GM12878 (cell line): ENCODE data around the gene EXOC8. TPM values are rescaled to one million over a fixed set of nuclear protein-coding genes. Genes with fewer than 3 reads are reported as not detected.

Experiments used
- ATAC-seq: fragments of 200-7000 bp; cut with Tn5 transposase; 3 replicates; pipeline ENCODE4 v1.9.1; 2020; ENCODE audit warnings: mild to moderate bottlenecking, moderate library complexity
- BruUV-seq: library from RNA; stranded (reverse); fragments of 400-500 nt; replicated peaks from 2 replicates; lab custom pipeline; 2021; lab: Mats Ljungman, UMichigan
- CTCF ChIA-PET: fragments of 300-600 bp; sonication (Branson Sonifier 250); formaldehyde crosslinking; extraction: SDS; loops from one replicate; lab custom pipeline; 2021; ENCODE audit warnings: inconsistent platforms; lab: Yijun Ruan, JAX
- POLR2A ChIA-PET: fragments of 350-600 bp; formaldehyde crosslinking; extraction: SDS; loops from one replicate; lab custom pipeline; 2021; ENCODE audit warnings: inconsistent platforms; lab: Charles Lee
- RAD21 ChIA-PET: fragments of 300-600 bp; sonication (Branson Sonifier 250); formaldehyde crosslinking; loops from one replicate; lab custom pipeline; 2023; ENCODE audit warnings: antibody characterized with exemption; ENCODE audit not compliant: unreplicated experiment; lab: Charles Lee
- SMC1A ChIA-PET: fragments of 300-600 bp; sonication (Branson Sonifier 250); formaldehyde crosslinking; loops from one replicate; lab custom pipeline; 2023; ENCODE audit not compliant: unreplicated experiment, uncharacterized antibody; lab: Charles Lee
- DNase-seq: peaks from one replicate; pipeline ENCODE4 v3.0.0-alpha.2; 2011; ENCODE audit warnings: low read depth, low spot score
- FAIRE-seq: peaks from 3 replicates; lab custom pipeline; 2011; peaks lifted over from hg19 to GRCh38; lab: Jason Lieb, UNC
- H2AFZ ChIP-seq: 2 replicates; pipeline ENCODE4 v1.6.0; 2011; ENCODE audit warnings: low read depth, low read length, control low read depth; ENCODE audit not compliant: control insufficient read depth
- H3K27ac ChIP-seq: 2 replicates; pipeline ENCODE4 v1.5.1; 2011; ENCODE audit warnings: control low read depth; ENCODE audit not compliant: control insufficient read depth, insufficient read depth
- H3K27me3 ChIP-seq, 2 experiments: replicated peaks in 1 of 2; 2 replicates each; pipeline versions ENCODE4 v1.6.0 to v1.6.1; 2011; ENCODE audit warnings: low read length in 1 of 2; ENCODE audit not compliant: control insufficient read depth in 2 of 2, insufficient read depth in 2 of 2
- H3K36me3 ChIP-seq, 2 experiments: 2 replicates each; pipeline ENCODE4 v1.5.1; 2011; ENCODE audit warnings: low read length in 1 of 2; ENCODE audit not compliant: control insufficient read depth in 2 of 2, insufficient read depth in 2 of 2
- H3K4me1 ChIP-seq: 2 replicates; pipeline ENCODE4 v1.6.1; 2011; ENCODE audit warnings: mild to moderate bottlenecking, low read length, moderate library complexity, mixed read lengths; ENCODE audit not compliant: control insufficient read depth, insufficient read depth
- H3K4me2 ChIP-seq: 2 replicates; pipeline ENCODE4 v1.6.0; 2011; ENCODE audit warnings: control low read depth; ENCODE audit not compliant: control insufficient read depth, insufficient read depth
- H3K4me3 ChIP-seq: fragments of 200-600 bp; sonication (generic); 2 replicates; pipeline ENCODE4 v1.5.1; 2016
- H3K79me2 ChIP-seq: 2 replicates; pipeline ENCODE4 v1.6.0; 2011; ENCODE audit warnings: low read length; ENCODE audit not compliant: control insufficient read depth, insufficient read depth
- H3K9ac ChIP-seq: 2 replicates; pipeline ENCODE4 v1.8.0; 2011; ENCODE audit warnings: low read length, control low read depth, mixed read lengths; ENCODE audit not compliant: control insufficient read depth, insufficient read depth
- H3K9me3 ChIP-seq: replicated peaks from 3 replicates; pipeline ENCODE4 v1.5.1; 2011; ENCODE audit warnings: mild to moderate bottlenecking, low read length; ENCODE audit not compliant: control insufficient read depth, insufficient read depth
- H4K20me1 ChIP-seq: 2 replicates; pipeline ENCODE4 v1.6.0; 2011; ENCODE audit not compliant: control insufficient read depth, insufficient read depth
- ASH2L ChIP-seq: fragments of 300-600, 200-600 bp; sonication (generic); IDR thresholded peaks from 2 replicates; pipeline ENCODE4 v1.6.1; 2017; ENCODE audit warnings: low read depth, mild to moderate bottlenecking, borderline replicate concordance
- BCL3 ChIP-seq: IDR thresholded peaks from 2 replicates; pipeline ENCODE4 v1.6.1; 2011; ENCODE audit warnings: borderline replicate concordance, low read depth, mild to moderate bottlenecking, moderate library complexity, low read length; ENCODE audit not compliant: insufficient read depth, poor library complexity, severe bottlenecking
- BMI1 ChIP-seq: fragments of 450-650 bp; IDR thresholded peaks from 2 replicates; pipeline ENCODE4 v1.6.1; 2016; ENCODE audit warnings: mild to moderate bottlenecking, moderate library complexity, borderline replicate concordance
- BRCA1 ChIP-seq: IDR thresholded peaks from 2 replicates; pipeline ENCODE4 v1.6.1; 2011; ENCODE audit warnings: low read depth, low read length, improper control_type of control experiment
- CREB1 ChIP-seq: IDR thresholded peaks from 2 replicates; pipeline ENCODE4 v1.6.1; 2012; ENCODE audit warnings: low read depth, mild to moderate bottlenecking, inconsistent platforms
- EED ChIP-seq: sonication (generic); IDR thresholded peaks from 2 replicates; pipeline ENCODE4 v1.6.1; 2016; ENCODE audit warnings: antibody characterized with exemption, low read depth
- ELK1 ChIP-seq: IDR thresholded peaks from 2 replicates; pipeline ENCODE4 v1.6.1; 2012; ENCODE audit warnings: low read depth, low read length, improper control_type of control experiment
- ESRRA ChIP-seq: IDR thresholded peaks from 2 replicates; pipeline ENCODE4 v1.6.1; 2012; ENCODE audit warnings: mild to moderate bottlenecking, low read length, improper control_type of control experiment
- FOXK2 ChIP-seq: fragments of 450-650 bp; IDR thresholded peaks from 2 replicates; pipeline ENCODE4 v1.6.1; 2017; ENCODE audit warnings: mild to moderate bottlenecking, moderate library complexity
- KDM1A ChIP-seq: fragments of 200-600 bp; sonication (generic); IDR thresholded peaks from 2 replicates; pipeline ENCODE4 v1.6.1; 2016; ENCODE audit warnings: borderline replicate concordance
- NFYB ChIP-seq: IDR thresholded peaks from 2 replicates; pipeline ENCODE4 v1.6.1; 2011; ENCODE audit warnings: low read depth, mild to moderate bottlenecking, low read length, improper control_type of control experiment, moderate library complexity; ENCODE audit not compliant: insufficient read depth
- NR2C1 ChIP-seq: fragments of 450-650 bp; IDR thresholded peaks from 2 replicates; pipeline ENCODE4 v1.6.1; 2017; ENCODE audit warnings: antibody characterized with exemption, mild to moderate bottlenecking, moderate library complexity
- RUNX3 ChIP-seq: IDR thresholded peaks from 2 replicates; pipeline ENCODE4 v1.6.1; 2012; ENCODE audit warnings: low read length, inconsistent platforms
- SKIL ChIP-seq: fragments of 450-650 bp; IDR thresholded peaks from 2 replicates; pipeline ENCODE4 v1.6.1; 2017; ENCODE audit warnings: mild to moderate bottlenecking, low read depth, inconsistent platforms; ENCODE audit not compliant: poor library complexity, severe bottlenecking
- SP1 ChIP-seq: IDR thresholded peaks from one replicate; pipeline ENCODE4 v1.6.1; 2011; ENCODE audit warnings: low read depth, low read length
- SRF ChIP-seq, 2 experiments: IDR thresholded peaks; 2 replicates each; pipeline ENCODE4 v1.6.1; 2011; ENCODE audit warnings: low read depth in 2 of 2, low read length in 2 of 2, mild to moderate bottlenecking in 1 of 2, moderate library complexity in 1 of 2
- in situ Hi-C: fragments of 300-500 bp; cut with MboI; formaldehyde crosslinking; loops from 9 replicates; pipeline ENCODE4 v1.14.3; 2018; ENCODE audit warnings: mixed read lengths
- intact Hi-C: fragments of 100-400 bp; cut with micrococcal nuclease; formaldehyde crosslinking; loops from one replicate; pipeline ENCODE4 v1.14.2; 2022; ENCODE audit not compliant: unreplicated experiment
- polyA plus RNA-seq, 11 experiments: library from polyadenylated mRNA; depleted of rRNA in 4 of 11; unstranded in 6 of 11; stranded (reverse) in 5 of 11; fragments of >200 nt; fragmentation: Nextera tagmentation in 4 of 11; fragmentation: Illumina TruSeq in 1 of 11; extraction: Ambion mirVana in 4 of 11; extraction: Trizol in 1 of 11; gene quantifications; 1 replicate in 1 of 11; 2 replicates in 10 of 11; pipeline versions ENCODE4 v1.2.1 to v1.2.3, GENCODE V29; 2011 to 2016; ENCODE audit warnings: inconsistent platforms in 2 of 11, missing spikeins in 2 of 11, low read depth in 1 of 11
- total RNA-seq, 4 experiments: library from RNA; depleted of rRNA in 3 of 4; stranded (reverse); fragments of >200 nt in 3 of 4; fragmentation: Illumina TruSeq in 1 of 4; extraction: Trizol in 1 of 4; gene quantifications; 2 replicates each; pipeline versions ENCODE4 v1.2.1 to v1.2.3, GENCODE V29; 2013 to 2021

Gene EXOC8
- total and polyA plus RNA-seq, 10 of the 15 experiments (the other 5 are each of a cell fraction or from before 2014, with no cell fraction given): 2.0 to 11.3 (median 6.3) TPM

GRCh38 chr1:231386466-231386865, 48.8 kb upstream of the EXOC8 start:
- ChIA-PET CTCF (interaction anchor here (1.0 kb wide), 1 partner anchor 12 kb away, joined by 4 read pairs; no protein-coding TSS in a partner anchor), POLR2A (no interaction called here)
- no peak for FAIRE-seq
- no peak for TF ChIP-seq BCL3
- no peak for TF ChIP-seq SKIL
- no peak for TF ChIP-seq ELK1
- TF ChIP-seq KDM1A: no peak
- no peak for TF ChIP-seq NR2C1
- no peak for TF ChIP-seq SP1
- no peak for TF ChIP-seq NFYB
- TF ChIP-seq ESRRA: no peak
- TF ChIP-seq FOXK2: no peak
- no peak for TF ChIP-seq ASH2L
- TF ChIP-seq RUNX3: no peak
- no peak for TF ChIP-seq CREB1
- TF ChIP-seq SRF (IDR thresholded peaks at IDR 0.05; ENCODE audit: low read depth in 2 of 2, low read length in 2 of 2): no peak
- TF ChIP-seq EED: no peak
- no peak for TF ChIP-seq BMI1
- no peak for TF ChIP-seq BRCA1
- TF ChIP-seq, all 136 proteins: peak for 0
- in situ Hi-C loops (no loop called here), intact Hi-C loops (no loop called here)
- no peak overlapping the region for H3K4me2 ChIP-seq
- no peaks in the 10 kb centered on the region for H3K36me3 ChIP-seq
- H3K27me3 ChIP-seq: no peaks in the 10 kb centered on the region
- SMC1A ChIA-PET: interaction anchor here (1.4 to 2.0 kb wide), 2 partner anchors 11 to 33 kb away, joined by 4 to 9 read pairs; no protein-coding TSS in a partner anchor
- no peaks in the 10 kb centered on the region for H3K4me1 ChIP-seq
- H3K4me3 ChIP-seq: no peak overlapping the region
- no peak overlapping the region for H3K27ac ChIP-seq
- DNase-seq (no peak), ATAC-seq (no peak)
- no peak overlapping the region for H3K9ac ChIP-seq
- H3K9me3 ChIP-seq: no peaks in the 10 kb centered on the region
- H3K79me2 ChIP-seq: peaks cover 40% of the 10 kb centered on the region
- BruUV-seq: no TSS peak
- no peak overlapping the region for H2AFZ ChIP-seq
- H4K20me1 ChIP-seq: peaks cover 2% of the 10 kb centered on the region; the same call in 1 of the 2 replicates
- RAD21 ChIA-PET: no interaction called here
